IMR-90 (cell line): Measurements from ENCODE around the gene TMED4. TPM values are rescaled to one million over a fixed set of nuclear protein-coding genes. Genes with fewer than 3 reads are reported as not detected.

Experiments
- ATAC-seq: fragments of 200-7000 bp; cut with Tn5 transposase; 2 replicates; pipeline ENCODE4 v1.9.1; 2020; ENCODE audit warnings: low read depth, mild to moderate bottlenecking, moderate library complexity
- BruUV-seq: library from RNA; stranded (reverse); fragments of 400-500 nt; replicated peaks from 2 replicates; lab custom pipeline; 2021; lab: Mats Ljungman, UMichigan
- CTCF ChIA-PET: fragments of 300-600 bp; formaldehyde crosslinking; extraction: SDS; loops from one replicate; lab custom pipeline; 2021; ENCODE audit warnings: antibody characterized with exemption; lab: Yijun Ruan, JAX
- POLR2A ChIA-PET: fragments of 300-600 bp; sonication (Branson Sonifier 250); formaldehyde crosslinking; loops from one replicate; lab custom pipeline; 2022; ENCODE audit warnings: antibody characterized with exemption; ENCODE audit not compliant: unreplicated experiment; lab: Charles Lee
- DNase-seq: peaks from one replicate; pipeline ENCODE4 v3.0.0; 2013
- H2AFZ ChIP-seq: replicated peaks from 2 replicates; pipeline ENCODE3; 2013; ENCODE audit warnings: low read length, mild to moderate bottlenecking; ENCODE audit not compliant: poor library complexity
- H2AK5ac ChIP-seq: 2 replicates; pipeline ENCODE4 v1.6.1; 2013; ENCODE audit warnings: low read depth, low read length, inconsistent platforms
- H2AK9ac ChIP-seq: replicated peaks from 2 replicates; pipeline ENCODE3; 2013; ENCODE audit warnings: mild to moderate bottlenecking, low read depth, low read length, moderate library complexity; ENCODE audit not compliant: poor library complexity
- H2BK120ac ChIP-seq: 2 replicates; pipeline ENCODE4 v1.6.1; 2013; ENCODE audit warnings: low read depth, low read length, inconsistent platforms
- H2BK15ac ChIP-seq: 3 replicates; pipeline ENCODE4 v1.6.1; 2013; ENCODE audit warnings: low read depth, low read length, inconsistent platforms
- H2BK20ac ChIP-seq: 2 replicates; pipeline ENCODE4 v1.6.1; 2013; ENCODE audit warnings: low read depth, mild to moderate bottlenecking, inconsistent platforms, low read length, moderate library complexity
- H2BK5ac ChIP-seq: 2 replicates; pipeline ENCODE4 v1.6.1; 2013; ENCODE audit warnings: mild to moderate bottlenecking, low read depth, low read length, inconsistent platforms; ENCODE audit not compliant: poor library complexity, severe bottlenecking
- H3K14ac ChIP-seq: replicated peaks from 2 replicates; pipeline ENCODE4 v1.6.1; 2013; ENCODE audit warnings: low read depth, low read length, inconsistent platforms
- H3K18ac ChIP-seq: 2 replicates; pipeline ENCODE4 v1.6.1; 2013; ENCODE audit warnings: low read depth, low read length, control low read depth
- H3K23ac ChIP-seq: 2 replicates; pipeline ENCODE4 v1.6.1; 2013; ENCODE audit warnings: low read depth, low read length, inconsistent platforms
- H3K27ac ChIP-seq: 2 replicates; pipeline ENCODE4 v1.5.1; 2013; ENCODE audit warnings: mild to moderate bottlenecking, control low read depth, low read length; ENCODE audit not compliant: insufficient read depth
- H3K27me3 ChIP-seq: 2 replicates; pipeline ENCODE4 v1.6.1; 2013; ENCODE audit warnings: low read length; ENCODE audit not compliant: control insufficient read depth, insufficient read depth
- H3K36me3 ChIP-seq: 2 replicates; pipeline ENCODE4 v1.6.1; 2013; ENCODE audit warnings: low read length, mixed read lengths; ENCODE audit not compliant: control insufficient read depth, insufficient read depth
- H3K4ac ChIP-seq: 2 replicates; pipeline ENCODE4 v1.6.1; 2013; ENCODE audit warnings: low read depth, low read length, inconsistent platforms
- H3K4me1 ChIP-seq: 2 replicates; pipeline ENCODE4 v1.6.1; 2013; ENCODE audit warnings: low read length, mixed read lengths; ENCODE audit not compliant: control insufficient read depth, insufficient read depth
- H3K4me2 ChIP-seq: 2 replicates; pipeline ENCODE4 v1.6.1; 2013; ENCODE audit warnings: low read depth, mild to moderate bottlenecking, control low read depth, low read length, moderate library complexity
- H3K4me3 ChIP-seq: 2 replicates; pipeline ENCODE4 v1.5.1; 2013; ENCODE audit warnings: low read depth, mild to moderate bottlenecking, control low read depth, low read length, moderate library complexity; ENCODE audit not compliant: insufficient read depth
- H3K56ac ChIP-seq: 2 replicates; pipeline ENCODE4 v1.6.1; 2013; ENCODE audit warnings: low read length, inconsistent platforms; ENCODE audit not compliant: insufficient read depth; ENCODE audit errors: extremely low read depth
- H3K79me1 ChIP-seq, 2 experiments: 2 replicates each; pipeline ENCODE4 v1.6.1; 2013; ENCODE audit warnings: low read length in 2 of 2, inconsistent platforms in 1 of 2, low read depth in 1 of 2
- H3K9ac ChIP-seq: 2 replicates; pipeline ENCODE4 v1.6.1; 2013; ENCODE audit warnings: low read depth, low read length, control low read depth
- H3K9me1 ChIP-seq: 2 replicates; pipeline ENCODE4 v1.6.1; 2013; ENCODE audit warnings: low read length, inconsistent platforms; ENCODE audit not compliant: insufficient read depth
- H3K9me3 ChIP-seq: 2 replicates; pipeline ENCODE4 v1.6.1; 2013; ENCODE audit warnings: low read length; ENCODE audit not compliant: control insufficient read depth, insufficient read depth
- H4K20me1 ChIP-seq: 2 replicates; pipeline ENCODE4 v1.6.1; 2013; ENCODE audit warnings: low read length, inconsistent platforms; ENCODE audit not compliant: insufficient read depth
- H4K5ac ChIP-seq: 2 replicates; pipeline ENCODE4 v1.6.1; 2013; ENCODE audit warnings: mild to moderate bottlenecking, low read depth, low read length, control low read depth
- H4K8ac ChIP-seq, 2 experiments: 2 replicates each; pipeline ENCODE4 v1.6.1; 2013; ENCODE audit warnings: low read depth in 2 of 2, low read length in 2 of 2, control low read depth in 1 of 2, inconsistent platforms in 1 of 2
- H4K91ac ChIP-seq: 2 replicates; pipeline ENCODE4 v1.6.1; 2013; ENCODE audit warnings: low read depth, low read length, inconsistent platforms; ENCODE audit not compliant: insufficient read depth
- BHLHE40 ChIP-seq: fragments of 150-350 bp; IDR thresholded peaks from 2 replicates; pipeline ENCODE4 v1.6.1; 2016; ENCODE audit warnings: mild to moderate bottlenecking, low read depth, low read length
- CHD1 ChIP-seq: IDR thresholded peaks from 2 replicates; pipeline ENCODE4 v1.6.1; 2012; ENCODE audit warnings: low read depth, low read length, improper control_type of control experiment
- CTCF ChIP-seq: conservative IDR thresholded peaks from 2 replicates; pipeline ENCODE4 v1.5.1; 2012; ENCODE audit warnings: mild to moderate bottlenecking, low read depth, low read length, improper control_type of control experiment
- ELK1 ChIP-seq: fragments of 150-350 bp; IDR thresholded peaks from 2 replicates; pipeline ENCODE4 v1.6.1; 2016; ENCODE audit warnings: low read depth, mild to moderate bottlenecking, low read length, moderate library complexity, borderline replicate concordance
- FOS ChIP-seq: fragments of 150-350 bp; IDR thresholded peaks from 2 replicates; pipeline ENCODE4 v1.6.1; 2016; ENCODE audit warnings: low read depth, low read length
- NFE2L2 ChIP-seq: fragments of 150-350 bp; IDR thresholded peaks from 2 replicates; pipeline ENCODE4 v1.6.1; 2016; ENCODE audit warnings: low read depth, mild to moderate bottlenecking, low read length
- POLR2A ChIP-seq: IDR thresholded peaks from 2 replicates; pipeline ENCODE4 v1.6.1; 2012; ENCODE audit warnings: mild to moderate bottlenecking, low read depth, low read length
- RAD21 ChIP-seq: IDR thresholded peaks from 2 replicates; pipeline ENCODE4 v1.6.1; 2012; ENCODE audit warnings: low read length, improper control_type of control experiment
- RCOR1 ChIP-seq: IDR thresholded peaks from 2 replicates; pipeline ENCODE4 v1.6.1; 2012; ENCODE audit warnings: mild to moderate bottlenecking, low read length, improper control_type of control experiment; ENCODE audit not compliant: insufficient replicate concordance
- SMC3 ChIP-seq: fragments of 150-350 bp; IDR thresholded peaks from 2 replicates; pipeline ENCODE4 v1.6.1; 2016; ENCODE audit warnings: low read depth, mild to moderate bottlenecking, antibody characterized with exemption, low read length, moderate library complexity
- USF2 ChIP-seq: fragments of 150-350 bp; IDR thresholded peaks from 2 replicates; pipeline ENCODE4 v1.6.1; 2017; ENCODE audit warnings: mild to moderate bottlenecking, antibody characterized with exemption, low read length, low read depth
- WGBS, 2 experiments: methylation state at CpG; one replicate each; pipeline versions ENCODE4 v1.1.5 to v1.1.7; 2013; ENCODE audit warnings: missing lambda C conversion rate in 2 of 2; ENCODE audit not compliant: insufficient read length in 1 of 2; ENCODE audit errors: extremely low coverage in 2 of 2; 5-methylcytosine and 5-hydroxymethylcytosine counted together
- dilution Hi-C: fragments of 300-500 bp; cut with HindIII; formaldehyde crosslinking; loops from one replicate; pipeline ENCODE4 v1.14.3; 2018; ENCODE audit warnings: low sequenced_read_pairs; ENCODE audit not compliant: unreplicated experiment
- in situ Hi-C: fragments of 300-500 bp; cut with MboI; formaldehyde crosslinking; loops from 3 replicates; pipeline ENCODE4 v1.14.3; 2019; ENCODE audit warnings: low sequenced_read_pairs, inconsistent platforms, mixed read lengths
- intact Hi-C: fragments of 100-400 bp; cut with micrococcal nuclease; formaldehyde crosslinking; loops from 2 replicates; pipeline ENCODE4 v1.10.0; 2022
- polyA plus RNA-seq, 3 experiments: library from polyadenylated mRNA; depleted of rRNA; stranded (reverse); fragments of >200 nt; gene quantifications; 2 replicates each; pipeline ENCODE4 v1.2.3, GENCODE V29; 2012; ENCODE audit warnings: low replicate concordance in 1 of 3
- total RNA-seq: library from RNA; depleted of rRNA; stranded (reverse); fragments of >200 nt; gene quantifications from 2 replicates; pipeline ENCODE4 v1.2.3, GENCODE V29; 2012

The TMED4 gene
- total and polyA plus RNA-seq, 2 of the 4 experiments (the other 2 are of a cell fraction) = 58.6 to 92.7 TPM

- Histone ChIP-seq H3K9ac (no peak overlapping the region), H2AK5ac (no peak overlapping the region), H4K8ac (peak overlapping the region in 1 of 2 experiments; percentile 8; a peak in 1 of 4 replicates), H3K9me1 (peaks cover 16% of the 10 kb centered on the region), H3K79me1 (no peaks in the 10 kb centered on the region), H2BK15ac (no peak overlapping the region), H3K18ac (no peak overlapping the region; the same call in 1 of the 2 replicates), H3K27me3 (no peaks in the 10 kb centered on the region), H3K4me3 (no peak overlapping the region), H3K4me2 (peak overlapping the region; percentile 68), H2BK120ac (no peak overlapping the region), H3K36me3 (no peaks in the 10 kb centered on the region), H3K4ac (no peak overlapping the region), H3K14ac (no peak overlapping the region), H4K20me1 (no peaks in the 10 kb centered on the region), H4K5ac (peak overlapping the region; percentile 4; the same call in 1 of the 2 replicates), H3K56ac (no peak overlapping the region), H2BK20ac (no peak overlapping the region; the same call in 1 of the 2 replicates), H2BK5ac (no peak overlapping the region), H4K91ac (no peak overlapping the region; the same call in 1 of the 2 replicates), H2AK9ac (no peak overlapping the region), H3K4me1 (peaks cover 16% of the 10 kb centered on the region), H3K27ac (peak overlapping the region; percentile 40; the same call in 1 of the 2 replicates), H3K9me3 (no peaks in the 10 kb centered on the region), H3K23ac (no peak overlapping the region), H2AFZ (peak overlapping the region; percentile 0)
- ATAC-seq (peak; percentile 36; the same call in 1 of the 2 replicates), DNase-seq (no peak)
- no TSS peak for BruUV-seq
- POLR2A ChIA-PET = no interaction called here
- dilution Hi-C loops (no loop called here), in situ Hi-C loops (no loop called here), intact Hi-C loops (no loop called here)
- TF ChIP-seq ELK1 = no peak
- TF ChIP-seq BHLHE40 = no peak
- peak; percentile 36; the same call in 1 of the 2 replicates for TF ChIP-seq CTCF
- no peak for TF ChIP-seq NFE2L2
- no peak for TF ChIP-seq FOS
- TF ChIP-seq USF2 = no peak
- TF ChIP-seq SMC3 = no peak
- TF ChIP-seq POLR2A = no peak
- TF ChIP-seq RAD21 = peak; percentile 23; the same call in 1 of the 2 replicates
- TF ChIP-seq CHD1 = no peak
- TF ChIP-seq RCOR1 = no peak
- CTCF ChIA-PET = interaction anchor here (0.5 to 1.5 kb wide), 5 partner anchors 8 to 23 kb away, joined by 3 to 4 read pairs (median 4); no protein-coding TSS in a partner anchor
- 47% methylated on average over 5 of the region's 7 CpGs; no CpG with 5 or more reads in 1 of the 2 experiments for WGBS, 2 experiments
These were observed 47.5 kb downstream of the TMED4 start for GRCh38 chr7:44534501-44534900.
